ENCODE results near the gene MEAK7.

MEAK7 gene

DNA sequence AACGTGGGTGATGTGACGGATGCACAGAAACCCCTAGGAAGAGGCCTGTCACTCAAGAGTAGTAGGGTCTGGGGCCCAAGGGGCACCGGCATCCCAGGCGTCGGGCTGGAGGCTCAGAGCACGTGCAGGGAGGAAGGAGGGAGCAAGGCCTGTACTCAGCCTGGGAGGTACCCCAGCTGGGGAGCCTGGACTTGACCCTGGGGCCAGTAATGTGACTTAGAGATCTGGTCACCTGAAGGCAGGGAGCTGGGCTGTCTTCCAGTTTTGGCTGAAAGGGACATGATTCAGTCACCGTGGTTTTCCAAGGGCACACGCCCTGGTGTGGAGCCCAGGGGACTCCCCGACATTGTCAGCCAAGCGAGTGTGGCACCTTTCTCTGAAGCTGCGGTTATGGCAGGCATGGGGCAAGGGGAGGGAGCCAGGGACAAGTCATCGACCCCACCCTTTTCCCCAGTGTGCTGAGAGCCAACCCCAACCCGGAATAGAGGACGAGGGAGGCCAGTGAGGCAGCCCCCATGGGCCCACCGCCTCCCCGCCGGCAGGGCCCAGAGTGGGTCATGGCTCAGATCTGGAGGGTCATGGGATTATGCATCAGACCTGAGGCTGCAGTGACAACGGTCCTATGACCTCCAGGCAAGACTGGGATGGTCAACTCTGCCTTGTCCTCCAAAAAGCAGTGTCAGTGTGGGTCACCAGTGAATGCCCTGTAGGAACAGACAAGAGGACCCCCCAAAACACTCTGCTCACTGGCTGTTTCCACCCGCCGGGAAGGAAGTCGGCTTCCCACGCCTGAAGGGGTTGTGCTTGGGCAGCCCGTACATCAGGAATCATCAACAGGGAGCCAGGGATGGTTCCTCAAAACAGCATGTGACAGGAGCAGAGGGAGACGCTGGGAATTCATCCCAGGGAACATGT is 41.9 kb downstream of the MEAK7 start:
- no peak for DNase-seq

DNA sequence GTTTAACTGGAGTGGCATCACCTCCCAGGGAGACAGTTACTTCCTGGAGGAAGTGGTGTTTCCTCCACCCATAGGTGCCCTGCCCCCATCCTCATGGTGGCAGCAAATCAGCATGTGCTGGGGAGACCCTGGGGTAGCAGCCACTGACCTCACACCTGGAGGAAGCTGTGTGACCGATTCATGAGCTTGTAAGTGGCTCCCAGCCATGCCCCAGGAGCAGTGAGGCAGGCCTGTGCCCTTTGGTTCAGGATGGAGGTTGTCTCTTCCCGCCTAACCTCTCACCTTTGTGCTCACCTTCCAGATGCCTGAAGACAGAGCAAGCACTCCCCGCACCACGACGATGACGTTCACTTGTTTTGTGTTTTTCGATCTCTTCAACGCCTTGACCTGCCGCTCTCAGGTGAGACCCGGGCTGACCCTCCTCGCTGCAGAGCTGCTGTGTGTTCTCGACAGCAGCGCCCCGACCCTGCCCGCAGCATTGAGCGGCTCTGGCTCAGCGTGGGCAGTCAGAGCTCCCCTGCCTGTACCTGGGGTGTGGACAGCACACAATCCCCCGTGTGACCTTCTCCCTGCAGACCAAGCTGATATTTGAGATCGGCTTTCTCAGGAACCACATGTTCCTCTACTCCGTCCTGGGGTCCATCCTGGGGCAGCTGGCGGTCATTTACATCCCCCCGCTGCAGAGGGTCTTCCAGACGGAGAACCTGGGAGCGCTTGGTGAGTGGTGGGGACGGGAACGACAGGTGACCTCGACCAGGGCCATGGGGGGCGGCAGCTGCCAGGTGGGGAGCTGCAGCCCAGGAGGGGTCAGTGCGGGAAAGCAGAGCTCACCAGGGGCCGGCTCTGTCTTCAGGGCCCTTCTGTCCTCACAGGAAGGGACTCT is 42.8 kb downstream of the MEAK7 start:
- no peak for DNase-seq

DNA sequence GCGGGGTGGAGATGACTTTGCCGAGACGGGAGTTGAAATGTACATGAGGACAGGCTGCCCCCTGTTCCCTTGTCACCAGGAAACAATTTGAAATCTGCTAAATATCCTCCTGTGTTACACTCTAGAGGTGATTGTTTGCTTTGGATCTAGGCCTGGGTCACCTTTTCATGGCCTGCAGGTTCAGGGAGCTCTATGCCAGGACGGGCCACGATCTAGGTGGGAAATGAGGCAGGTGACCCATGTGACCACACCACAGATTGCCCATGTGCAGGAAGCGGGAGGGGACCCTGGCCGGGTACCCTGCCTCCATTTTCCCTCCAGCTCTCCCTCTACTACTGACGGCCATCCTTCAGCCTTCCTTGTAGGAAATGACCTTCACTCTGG is 43.4 kb downstream of the MEAK7 start:
- no peak for DNase-seq

DNA sequence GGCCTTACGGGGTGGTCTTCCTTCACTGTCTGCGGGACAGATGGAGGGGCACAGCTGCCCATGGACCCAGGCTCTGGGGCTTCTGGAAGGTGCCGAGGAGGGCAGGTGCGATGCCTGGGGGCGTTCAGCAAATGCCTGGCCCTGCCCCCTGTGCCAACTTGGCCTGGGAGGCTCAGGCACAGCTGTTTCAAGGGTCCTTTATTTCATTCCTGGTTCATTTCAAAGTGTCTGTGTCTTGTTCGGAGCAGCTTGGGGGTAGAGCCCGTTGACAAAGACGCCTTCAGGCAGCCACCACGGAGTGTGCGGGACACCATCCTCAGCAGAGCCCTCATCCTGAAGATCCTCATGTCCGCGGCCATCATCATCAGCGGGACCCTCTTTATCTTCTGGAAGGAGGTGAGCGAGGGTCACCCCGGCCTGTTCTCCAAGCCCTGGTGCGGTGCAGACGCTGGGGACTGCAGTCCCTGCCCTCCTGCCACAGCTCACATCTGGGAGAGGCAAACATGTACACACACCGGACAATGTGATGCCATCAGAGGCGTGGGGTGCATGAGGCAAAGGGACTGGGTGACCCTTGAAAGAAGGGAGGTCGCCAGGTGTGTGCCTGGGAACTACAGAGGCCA is 43.9 kb downstream of the MEAK7 start:
- no peak for DNase-seq

DNA sequence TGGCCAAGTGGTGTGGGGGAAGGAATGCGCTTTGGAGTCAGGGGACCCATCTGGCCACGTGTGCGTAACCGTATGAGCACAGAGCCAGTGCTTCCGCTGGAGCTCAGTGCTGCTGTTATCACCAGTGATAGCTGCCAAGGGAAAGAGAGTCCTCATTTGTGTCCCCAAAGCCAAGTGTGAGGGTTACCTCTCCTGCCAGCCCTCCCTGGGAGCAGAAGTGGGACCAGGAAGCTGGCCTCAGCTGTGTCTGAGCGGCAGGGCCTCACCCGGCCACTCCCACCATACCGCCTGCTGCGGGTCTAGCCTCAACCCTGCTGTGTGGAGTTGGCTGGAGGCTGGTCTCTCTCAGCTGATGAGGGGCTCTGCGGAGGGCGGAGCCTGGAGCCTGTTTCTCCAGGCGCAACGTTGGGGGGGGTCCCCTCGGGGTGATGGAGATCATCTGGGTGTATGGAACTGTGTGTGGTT is 44.5 kb downstream of the MEAK7 start:
- DNase-seq, result no peak

DNA sequence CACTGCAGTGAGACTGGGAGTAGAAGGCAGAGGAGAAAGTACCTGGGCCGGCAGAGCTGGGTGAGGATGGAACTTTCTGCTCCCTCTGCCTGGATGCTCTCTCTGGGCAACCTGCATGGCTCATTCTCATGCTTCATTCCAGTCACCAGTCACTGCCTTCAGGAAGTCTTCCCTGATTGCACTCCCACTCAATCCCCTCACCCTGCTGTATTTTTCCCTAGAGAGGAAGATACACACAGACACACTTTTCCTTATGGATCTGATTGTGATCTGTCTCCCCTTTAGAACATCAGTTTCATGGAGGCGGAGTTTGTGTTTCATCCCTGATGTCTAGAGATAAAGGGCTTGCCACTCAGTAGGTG is 44.9 kb downstream of the MEAK7 start:
- DNase-seq, result no peak

DNA sequence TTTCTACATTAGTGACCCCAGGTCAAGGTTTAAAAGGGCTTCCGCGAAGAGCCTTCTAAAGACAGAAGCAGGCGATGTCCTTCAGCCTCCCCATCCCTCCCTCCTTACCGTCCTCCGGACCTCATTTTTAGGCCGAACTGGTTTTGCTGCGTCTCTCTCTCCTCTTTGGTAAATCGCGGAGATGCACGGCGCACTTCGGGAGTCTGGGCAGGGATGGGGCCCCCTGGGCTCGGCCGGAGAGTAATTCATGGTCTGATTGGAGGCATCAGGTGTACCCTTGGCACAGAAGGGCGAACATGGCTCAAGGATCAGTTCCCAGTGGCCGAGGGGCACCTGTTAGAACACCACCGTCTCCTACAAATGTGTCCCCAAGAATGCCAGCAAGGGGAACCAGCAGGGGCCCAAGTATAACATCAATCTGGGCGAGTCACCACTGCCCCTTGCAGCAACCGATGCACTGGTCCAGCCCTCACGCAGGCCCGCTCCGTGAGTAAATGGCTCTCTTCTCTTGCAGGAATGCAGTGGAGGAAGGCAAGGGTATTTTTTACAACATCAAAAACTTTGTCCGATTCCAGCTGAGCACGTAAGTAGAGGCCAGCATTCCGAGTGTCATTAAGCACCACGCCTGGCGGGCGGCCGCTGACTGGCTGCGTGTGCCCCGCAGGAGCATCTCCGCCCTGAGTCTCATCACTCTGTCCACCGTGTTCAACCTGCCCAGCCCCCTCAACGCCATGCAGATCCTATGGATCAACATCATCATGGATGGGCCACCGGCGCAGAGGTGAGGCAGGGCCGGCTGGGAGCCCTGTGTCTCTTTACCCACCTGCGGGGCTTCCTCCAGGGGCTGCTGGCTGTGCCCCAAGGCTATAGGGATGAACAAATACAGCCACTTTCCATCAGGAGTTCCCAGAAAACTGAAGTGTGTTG is 45.6 kb downstream of the MEAK7 start:
- DNase-seq, result no peak

DNA sequence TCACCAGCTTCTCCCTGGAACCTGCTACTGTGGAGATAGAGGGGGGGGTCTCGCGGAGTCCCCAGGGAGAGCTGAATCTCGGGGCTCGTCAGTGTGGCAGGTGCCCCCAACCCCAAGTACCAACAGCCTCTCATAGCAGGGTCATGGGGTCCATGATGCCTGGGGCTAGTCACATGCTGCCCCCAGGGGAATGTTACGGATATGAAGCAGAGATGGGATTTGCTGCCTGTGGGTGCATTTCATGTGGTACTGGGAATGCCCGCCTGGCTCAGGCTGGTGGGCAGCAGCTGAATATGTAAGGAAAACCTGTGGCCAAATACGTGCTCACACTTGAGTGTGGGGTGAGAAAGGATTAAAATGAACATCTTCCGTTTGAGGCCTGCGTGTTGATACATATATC is 49.4 kb downstream of the MEAK7 start:
- DNase-seq, result no peak
